LNCaP clone FGC (cell line): ENCODE results near the gene SPTLC1.
"Not testable (repeated sequence)": the region's sequence is repeated elsewhere in the genome, so short reads cannot be mapped to it uniquely, and the experiment has no call there.

ENCODE experiments used
- DNase-seq: peaks from one replicate; pipeline ENCODE4 v3.0.0-alpha.2; 2011; ENCODE audit warnings: low read depth
- H3K4me3 ChIP-seq: 2 replicates; pipeline ENCODE4 v1.5.1; 2011; ENCODE audit warnings: mild to moderate bottlenecking, low read depth, low read length, control low read depth
- TF ChIP-seq, protein P1 (sequence below): IDR thresholded peaks from 2 replicates; pipeline ENCODE4 v1.5.1; 2012; ENCODE audit warnings: mild to moderate bottlenecking; ENCODE audit not compliant: control insufficient read depth, insufficient read depth; ENCODE audit errors: extremely low read depth

The SPTLC1 gene

DNA sequence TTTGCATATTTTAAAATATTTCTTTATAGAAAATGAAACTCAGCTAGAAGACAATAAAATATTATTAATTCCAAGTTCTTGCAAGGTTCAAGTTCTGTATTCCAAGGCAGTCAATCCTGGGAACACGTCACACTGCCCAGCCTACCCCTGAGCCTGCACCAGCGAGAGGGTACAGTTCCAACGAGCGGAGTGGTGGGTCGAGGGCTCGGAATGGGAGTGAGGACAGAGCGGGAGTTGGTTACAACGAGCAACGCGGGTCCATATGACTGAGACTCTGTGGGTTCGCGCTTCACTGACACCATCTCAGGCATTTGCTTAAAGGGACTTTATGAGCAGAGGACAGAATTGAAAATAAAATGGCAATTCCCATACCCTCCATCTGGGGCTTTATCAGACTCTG is 40.0 kb upstream of the SPTLC1 start:
- DNase-seq: no peak

DNA sequence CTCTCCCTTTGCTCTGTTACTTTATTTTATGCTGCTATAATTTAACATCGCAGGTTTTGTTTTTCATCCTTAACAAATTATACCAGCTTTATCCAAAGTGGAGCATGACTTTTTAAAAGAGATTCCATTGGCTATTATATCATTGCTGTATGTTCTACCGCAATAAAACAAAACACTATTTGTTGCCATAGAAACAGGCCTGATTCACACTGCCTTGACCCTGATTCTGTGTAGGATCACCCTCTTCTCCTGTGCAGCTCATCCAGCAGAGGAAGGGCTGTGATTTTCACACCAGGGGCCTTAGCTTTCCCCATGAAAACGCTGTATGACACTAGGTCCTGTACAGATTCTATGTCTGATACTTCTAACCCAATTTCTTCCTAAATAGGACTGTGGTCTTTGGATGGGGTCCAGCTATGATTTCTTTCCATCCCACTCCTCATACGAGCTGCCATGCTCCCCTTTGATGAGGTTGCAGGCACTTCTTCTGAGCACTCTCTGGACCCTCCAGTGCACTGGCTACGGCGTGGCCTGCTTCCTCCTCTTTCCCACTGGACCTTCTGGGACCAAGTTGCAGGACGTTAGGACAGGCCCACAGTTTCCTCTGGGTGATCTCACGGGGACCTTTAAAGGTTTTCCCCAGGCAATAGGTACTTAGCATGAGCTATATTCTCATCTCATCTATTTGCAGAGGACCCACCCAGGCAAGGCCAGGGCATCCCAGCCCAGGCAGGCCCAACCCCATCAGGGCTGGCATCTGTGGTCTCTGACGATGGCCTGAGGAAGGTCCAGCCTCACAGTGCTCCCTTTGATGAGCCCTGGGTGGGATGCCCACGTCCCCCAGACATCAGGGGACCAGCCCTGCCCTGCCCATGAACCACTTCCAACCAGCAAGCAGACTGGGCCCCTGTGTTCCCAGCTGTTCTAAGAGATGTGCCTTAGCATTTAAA is 38.5 kb upstream of the SPTLC1 start:
- not testable (repeated sequence) for DNase-seq, H3K4me3 ChIP-seq

More for the DNA sequence above, 40.0 kb upstream of the SPTLC1 start:
- TF ChIP-seq, protein P1, sequence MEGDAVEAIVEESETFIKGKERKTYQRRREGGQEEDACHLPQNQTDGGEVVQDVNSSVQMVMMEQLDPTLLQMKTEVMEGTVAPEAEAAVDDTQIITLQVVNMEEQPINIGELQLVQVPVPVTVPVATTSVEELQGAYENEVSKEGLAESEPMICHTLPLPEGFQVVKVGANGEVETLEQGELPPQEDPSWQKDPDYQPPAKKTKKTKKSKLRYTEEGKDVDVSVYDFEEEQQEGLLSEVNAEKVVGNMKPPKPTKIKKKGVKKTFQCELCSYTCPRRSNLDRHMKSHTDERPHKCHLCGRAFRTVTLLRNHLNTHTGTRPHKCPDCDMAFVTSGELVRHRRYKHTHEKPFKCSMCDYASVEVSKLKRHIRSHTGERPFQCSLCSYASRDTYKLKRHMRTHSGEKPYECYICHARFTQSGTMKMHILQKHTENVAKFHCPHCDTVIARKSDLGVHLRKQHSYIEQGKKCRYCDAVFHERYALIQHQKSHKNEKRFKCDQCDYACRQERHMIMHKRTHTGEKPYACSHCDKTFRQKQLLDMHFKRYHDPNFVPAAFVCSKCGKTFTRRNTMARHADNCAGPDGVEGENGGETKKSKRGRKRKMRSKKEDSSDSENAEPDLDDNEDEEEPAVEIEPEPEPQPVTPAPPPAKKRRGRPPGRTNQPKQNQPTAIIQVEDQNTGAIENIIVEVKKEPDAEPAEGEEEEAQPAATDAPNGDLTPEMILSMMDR: no peak
- no peak overlapping the region for H3K4me3 ChIP-seq

DNA sequence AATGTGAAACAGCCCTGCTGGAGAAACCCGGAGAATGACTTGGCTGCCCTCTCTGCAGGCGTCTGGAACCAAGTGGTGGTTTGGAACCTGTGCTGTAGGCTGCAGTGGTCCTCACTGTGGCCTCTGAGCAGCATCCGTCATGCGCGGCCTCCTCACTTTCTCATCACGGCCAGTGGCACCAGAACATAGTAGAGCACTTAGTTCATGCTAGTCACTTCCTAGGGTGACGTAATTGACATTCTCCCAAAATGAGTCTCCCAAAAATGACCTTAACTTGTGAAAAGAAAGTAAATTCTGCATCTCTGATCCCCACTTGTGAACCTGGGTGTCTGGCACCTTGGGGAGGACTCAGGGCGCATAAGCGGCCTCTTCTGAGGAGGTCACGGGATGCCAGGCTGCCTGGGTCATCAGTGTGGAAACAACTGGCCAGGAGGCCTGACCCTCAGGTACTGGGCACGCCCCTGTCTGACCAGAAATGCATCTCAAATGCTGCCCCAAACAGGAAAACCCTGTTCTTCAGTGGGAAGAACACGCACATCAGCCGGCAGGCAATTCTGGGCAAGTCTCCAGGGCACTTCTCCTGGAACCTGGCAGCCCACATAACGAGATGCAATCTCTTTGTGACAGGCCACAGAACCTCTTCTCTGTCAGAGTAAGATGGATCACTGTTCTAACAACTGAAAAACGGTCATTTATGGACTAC is 36.6 kb upstream of the SPTLC1 start:
- TF ChIP-seq, protein P1: no peak
- DNase-seq: peak; percentile 95
- no peak overlapping the region for H3K4me3 ChIP-seq

DNA sequence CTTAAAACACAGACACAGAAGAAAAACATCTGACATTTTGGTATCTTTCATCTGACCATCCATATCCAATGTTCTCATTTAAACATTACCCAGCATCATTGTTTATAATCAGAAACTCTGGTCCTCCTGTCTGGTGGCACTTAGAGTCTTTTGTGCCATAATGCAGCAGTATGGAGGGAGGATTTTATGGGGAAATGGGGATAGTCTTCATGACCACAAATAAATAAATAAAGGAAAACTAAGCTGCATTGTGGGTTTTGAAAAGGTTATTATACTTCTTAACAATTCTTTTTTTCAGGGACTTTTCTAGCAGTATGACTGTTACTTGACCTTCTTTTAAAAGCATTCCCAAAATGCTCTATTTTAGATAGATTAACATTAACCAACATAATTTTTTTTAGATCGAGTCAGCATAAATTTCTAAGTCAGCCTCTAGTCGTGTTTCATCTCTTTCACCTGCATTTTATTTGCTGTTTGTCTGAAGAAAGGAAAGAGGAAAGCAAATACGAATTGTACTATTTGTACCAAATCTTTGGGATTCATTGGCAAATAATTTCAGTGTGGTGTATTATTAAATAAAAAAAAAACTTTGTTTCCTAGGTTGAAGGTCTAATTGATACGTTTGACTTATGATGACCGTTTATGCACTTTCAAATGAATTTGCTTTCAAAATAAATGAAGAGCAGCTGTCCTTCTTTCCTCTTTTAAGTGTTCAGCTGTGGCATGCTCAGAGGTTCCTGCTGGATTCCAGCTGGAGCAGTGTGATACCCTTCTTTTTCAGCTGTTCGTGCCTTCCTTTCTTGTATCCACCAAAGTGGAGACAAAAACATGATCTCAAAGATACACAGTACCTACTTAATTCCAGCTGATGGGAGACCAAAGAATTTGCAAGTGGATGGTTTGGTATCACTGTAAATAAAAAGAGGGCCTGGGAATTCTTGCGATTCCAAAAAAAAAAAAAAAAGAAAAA is 35.6 kb upstream of the SPTLC1 start:
- not testable (repeated sequence) for DNase-seq, H3K4me3 ChIP-seq

DNA sequence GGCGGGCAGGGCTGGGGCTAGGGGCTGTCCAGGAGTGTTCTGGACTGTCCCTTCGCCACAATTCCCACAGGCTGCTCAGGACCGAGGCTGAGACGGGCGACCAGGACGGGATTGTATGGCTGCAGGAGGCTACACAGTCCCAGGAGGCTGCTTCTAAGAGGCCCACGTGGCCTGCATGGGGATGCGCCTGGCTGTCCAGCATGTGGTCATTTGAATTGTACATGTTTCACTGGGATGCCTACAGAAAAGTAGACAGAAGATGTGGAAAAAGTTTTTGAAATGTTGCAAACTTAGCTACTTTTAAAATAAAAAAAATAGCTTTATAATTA is 32.6 kb upstream of the SPTLC1 start:
- TF ChIP-seq, protein P1: no peak
- no peak overlapping the region for H3K4me3 ChIP-seq
- no peak for DNase-seq

DNA sequence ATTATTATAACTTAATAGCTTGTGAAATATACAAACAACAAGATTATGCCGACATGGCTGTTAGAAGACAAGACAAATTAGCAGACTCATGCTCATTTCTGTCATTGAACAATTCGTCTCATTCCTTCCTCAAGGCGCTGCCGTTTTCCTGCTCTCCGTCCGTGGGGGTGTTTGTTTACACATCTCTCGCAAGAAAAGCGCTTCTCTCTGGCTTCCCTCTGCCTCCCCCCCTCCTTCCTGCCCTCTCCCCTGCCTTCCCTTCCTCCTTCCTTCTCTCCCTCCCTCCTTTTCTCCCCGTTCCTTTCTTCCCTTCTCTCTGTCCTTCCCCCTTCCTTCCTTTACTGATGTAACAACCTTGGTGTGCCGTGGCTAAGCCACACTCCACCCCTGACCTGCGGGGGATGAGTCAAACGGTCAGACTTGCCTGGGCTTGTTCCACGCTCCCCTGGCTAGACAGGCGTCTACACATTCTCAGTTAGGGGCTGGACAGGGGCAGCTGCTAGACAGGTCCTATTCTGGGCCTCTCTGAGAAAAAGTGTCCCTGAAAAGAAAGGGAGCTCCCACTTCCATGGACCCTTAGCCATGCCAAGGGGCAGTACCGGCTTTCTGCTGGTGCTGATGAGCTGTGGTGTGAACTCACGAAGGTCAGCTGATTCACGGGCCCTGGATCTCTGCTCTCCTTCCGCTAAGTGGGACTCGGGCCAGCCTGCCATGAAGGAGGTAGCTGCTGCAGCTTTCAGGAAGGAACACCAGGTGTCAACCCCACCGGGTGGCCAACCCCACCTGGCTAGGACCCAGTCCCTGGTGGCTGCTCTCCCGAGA is 32.0 kb upstream of the SPTLC1 start:
- no peak overlapping the region for H3K4me3 ChIP-seq
- TF ChIP-seq, protein P1: no peak

DNA sequence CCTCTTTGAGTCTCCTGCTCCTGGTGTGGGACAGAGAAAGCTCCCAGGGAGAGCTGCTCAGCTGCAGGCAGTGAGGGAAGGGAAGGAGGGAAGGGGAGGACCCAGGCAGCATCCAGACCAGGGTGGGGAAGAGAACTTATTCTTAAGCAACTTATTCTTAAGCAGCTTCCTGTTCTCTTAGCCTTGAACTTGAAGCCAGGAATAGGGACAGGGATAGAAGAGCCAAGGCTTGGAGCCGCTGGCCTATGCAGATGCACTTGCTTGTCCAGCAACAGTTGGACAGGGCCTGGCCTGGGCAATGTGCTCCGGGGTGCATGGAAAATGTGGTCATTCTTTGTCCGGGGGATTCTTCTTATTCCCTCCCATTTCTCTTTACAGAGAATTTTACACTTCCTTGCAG is 31.4 kb upstream of the SPTLC1 start:
- no peak for DNase-seq
- no peak overlapping the region for H3K4me3 ChIP-seq
- TF ChIP-seq, protein P1: no peak

More for the DNA sequence above, 32.0 kb upstream of the SPTLC1 start:
- no peak for DNase-seq

DNA sequence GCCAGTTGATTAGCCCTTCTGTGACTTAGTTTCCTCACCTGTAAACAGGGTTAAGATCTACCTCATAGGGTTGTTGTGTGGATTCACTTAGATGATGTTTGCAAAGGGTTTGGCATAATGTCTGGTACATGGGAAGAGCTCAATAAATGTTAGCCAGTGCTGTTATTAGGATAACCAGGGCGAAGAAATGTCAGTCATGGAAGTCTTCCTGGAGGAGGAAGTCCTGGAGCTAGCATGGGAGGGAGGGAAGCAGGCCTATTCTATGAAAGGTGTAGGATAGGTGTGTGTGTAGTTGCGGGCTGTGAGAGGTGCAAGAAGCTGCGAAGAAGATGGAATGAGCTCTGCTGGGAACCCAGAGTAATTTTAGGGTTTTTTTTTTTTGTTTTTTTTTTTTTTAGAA is 30.6 kb upstream of the SPTLC1 start:
- H3K4me3 ChIP-seq: not testable (repeated sequence)

More for the DNA sequence above, 30.6 kb upstream of the SPTLC1 start:
- not testable (repeated sequence) for DNase-seq
